HepG2 (cell line): ENCODE results near the gene NOP9. TPM values are rescaled to one million over a fixed set of nuclear protein-coding genes. Genes with fewer than 3 reads are reported as not detected.
A peak's percentile ranks its signal among the peaks of the same experiment; 100 is the strongest.

Experiments
- CREB1 ChIP-seq, 2 experiments: fragments of 450-650 bp in 1 of 2; IDR thresholded peaks; 2 replicates each; pipeline ENCODE4 v1.6.1; 2016 to 2017; ENCODE audit warnings: control low read depth in 1 of 2, mild to moderate bottlenecking in 1 of 2, missing compliant biosample characterization in 1 of 2, missing genetic modification characterization in 1 of 2
- GTF2F1 ChIP-seq: fragments of 150-350 bp; IDR thresholded peaks from 2 replicates; pipeline ENCODE4 v1.6.1; 2014; ENCODE audit warnings: low read length
- GTF3A ChIP-seq: sonication (generic); formaldehyde crosslinking; conservative IDR thresholded peaks from 2 replicates; pipeline ENCODE4 v1.4.0; 2020; ENCODE audit warnings: mild to moderate bottlenecking, missing genetic modification reagents
- ISL2 ChIP-seq: sonication (generic); formaldehyde crosslinking; IDR thresholded peaks from 2 replicates; pipeline ENCODE4 v1.5.0; 2020; ENCODE audit warnings: missing genetic modification reagents
- JDP2 ChIP-seq: sonication (generic); formaldehyde crosslinking; IDR thresholded peaks from 2 replicates; pipeline ENCODE4 v1.8.1; 2022; ENCODE audit warnings: missing genetic modification reagents, borderline replicate concordance
- KMT2A ChIP-seq: sonication (generic); formaldehyde crosslinking; IDR thresholded peaks from 2 replicates; pipeline ENCODE4 v1.4.0; 2020; ENCODE audit warnings: missing genetic modification reagents
- KMT2B ChIP-seq: IDR thresholded peaks from 2 replicates; pipeline ENCODE4 v1.6.1; 2016; ENCODE audit warnings: missing genetic modification reagents, missing compliant biosample characterization
- MED1 ChIP-seq: sonication (generic); formaldehyde crosslinking; IDR thresholded peaks from 2 replicates; pipeline ENCODE4 v1.4.0; 2020; ENCODE audit warnings: missing genetic modification reagents
- NBN ChIP-seq: fragments of 450-650 bp; conservative IDR thresholded peaks from 2 replicates; pipeline ENCODE4 v1.6.1; 2017
- NCOA2 ChIP-seq: sonication (generic); formaldehyde crosslinking; IDR thresholded peaks from 2 replicates; pipeline ENCODE4 v1.8.0; 2022; ENCODE audit warnings: inconsistent platforms
- NFATC3 ChIP-seq: sonication (generic); formaldehyde crosslinking; IDR thresholded peaks from 2 replicates; pipeline ENCODE4 v1.5.1; 2020; ENCODE audit warnings: mild to moderate bottlenecking, missing genetic modification reagents
- NRL ChIP-seq: sonication (generic); formaldehyde crosslinking; IDR thresholded peaks from 2 replicates; pipeline ENCODE4 v1.5.0; 2020; ENCODE audit warnings: missing genetic modification reagents, mild to moderate bottlenecking, moderate library complexity, borderline replicate concordance
- RORA ChIP-seq: sonication (generic); formaldehyde crosslinking; IDR thresholded peaks from 2 replicates; pipeline ENCODE4 v1.5.0; 2020; ENCODE audit warnings: mild to moderate bottlenecking, missing genetic modification reagents, moderate library complexity
- SMC3 ChIP-seq: IDR thresholded peaks from 2 replicates; pipeline ENCODE4 v1.6.1; 2011; ENCODE audit warnings: low read length, improper control_type of control experiment
- SMYD3 ChIP-seq: sonication (generic); formaldehyde crosslinking; IDR thresholded peaks from 2 replicates; pipeline ENCODE4 v1.8.1; 2023; ENCODE audit warnings: mild to moderate bottlenecking, missing genetic modification reagents
- ZBTB21 ChIP-seq: sonication (generic); formaldehyde crosslinking; IDR thresholded peaks from 2 replicates; pipeline ENCODE4 v1.4.0; 2020; ENCODE audit warnings: missing genetic modification reagents
- ZBTB8A ChIP-seq: sonication (generic); formaldehyde crosslinking; IDR thresholded peaks from 2 replicates; pipeline ENCODE4 v1.4.0; 2020; ENCODE audit warnings: mild to moderate bottlenecking, low read depth, missing genetic modification reagents, borderline replicate concordance
- ZFP36L1 ChIP-seq: sonication (generic); formaldehyde crosslinking; IDR thresholded peaks from 2 replicates; pipeline ENCODE4 v1.8.0; 2022; ENCODE audit warnings: mild to moderate bottlenecking, missing genetic modification reagents, moderate library complexity
- ZFP90 ChIP-seq: sonication (generic); formaldehyde crosslinking; IDR thresholded peaks from 2 replicates; pipeline ENCODE4 v1.8.0; 2022; ENCODE audit warnings: missing genetic modification reagents, mild to moderate bottlenecking, inconsistent platforms, borderline replicate concordance
- ZNF12 ChIP-seq: sonication (generic); formaldehyde crosslinking; IDR thresholded peaks from 2 replicates; pipeline ENCODE4 v1.5.0; 2020; ENCODE audit warnings: missing genetic modification reagents
- ZNF263 ChIP-seq: sonication (generic); formaldehyde crosslinking; IDR thresholded peaks from 2 replicates; pipeline ENCODE4 v1.4.0; 2020; ENCODE audit warnings: missing genetic modification reagents
- ZNF350 ChIP-seq: sonication (generic); formaldehyde crosslinking; IDR thresholded peaks from 2 replicates; pipeline ENCODE4 v1.4.0; 2020; ENCODE audit warnings: mild to moderate bottlenecking, low read depth, missing genetic modification reagents, borderline replicate concordance
- ZNF546 ChIP-seq: sonication (generic); formaldehyde crosslinking; conservative IDR thresholded peaks from 2 replicates; pipeline ENCODE4 v1.8.1; 2023; ENCODE audit warnings: mild to moderate bottlenecking, missing genetic modification reagents
- ZNF660 ChIP-seq: sonication (generic); formaldehyde crosslinking; IDR thresholded peaks from 2 replicates; pipeline ENCODE4 v1.5.1; 2020; ENCODE audit warnings: mild to moderate bottlenecking, low read depth, missing genetic modification reagents, borderline replicate concordance
- polyA plus RNA-seq, 8 experiments: library from polyadenylated mRNA; depleted of rRNA in 3 of 8; stranded (reverse) in 7 of 8; unstranded in 1 of 8; fragments of >200 nt; fragmentation: Illumina TruSeq in 4 of 8; extraction: Trizol in 4 of 8; gene quantifications; 2 replicates each; pipeline versions ENCODE4 v1.2.1 to v1.2.3, GENCODE V29; 2011 to 2016; ENCODE audit warnings: low read depth in 4 of 8, missing spikeins in 1 of 8, mixed read lengths in 1 of 8; ENCODE audit not compliant: insufficient read depth in 1 of 8
- total RNA-seq, 5 experiments: library from RNA; depleted of rRNA; stranded (reverse); fragments of >200 nt; fragmentation: Illumina TruSeq; extraction: Trizol; gene quantifications; 2 replicates each; pipeline ENCODE4 v1.2.3, GENCODE V29; 2016; ENCODE audit warnings: low read depth in 1 of 5
- TF ChIP-seq, protein P1 (sequence below): sonication (generic); formaldehyde crosslinking; IDR thresholded peaks from 2 replicates; pipeline ENCODE4 v1.4.0; 2020; ENCODE audit warnings: missing genetic modification reagents
- TF ChIP-seq, protein P2 (sequence below): sonication (generic); formaldehyde crosslinking; IDR thresholded peaks from 2 replicates; pipeline ENCODE4 v1.8.0; 2022; ENCODE audit warnings: missing genetic modification reagents, mild to moderate bottlenecking, inconsistent platforms, borderline replicate concordance
- TF ChIP-seq, protein P3 (sequence below): sonication (generic); formaldehyde crosslinking; IDR thresholded peaks from 2 replicates; pipeline ENCODE4 v1.4.0; 2020; ENCODE audit warnings: missing genetic modification reagents

NOP9 gene
- total and polyA plus RNA-seq, 2 of the 13 experiments (the other 11 are each of a cell fraction or from before 2014, with no cell fraction given), result 24.5 to 61.6 TPM

DNA sequence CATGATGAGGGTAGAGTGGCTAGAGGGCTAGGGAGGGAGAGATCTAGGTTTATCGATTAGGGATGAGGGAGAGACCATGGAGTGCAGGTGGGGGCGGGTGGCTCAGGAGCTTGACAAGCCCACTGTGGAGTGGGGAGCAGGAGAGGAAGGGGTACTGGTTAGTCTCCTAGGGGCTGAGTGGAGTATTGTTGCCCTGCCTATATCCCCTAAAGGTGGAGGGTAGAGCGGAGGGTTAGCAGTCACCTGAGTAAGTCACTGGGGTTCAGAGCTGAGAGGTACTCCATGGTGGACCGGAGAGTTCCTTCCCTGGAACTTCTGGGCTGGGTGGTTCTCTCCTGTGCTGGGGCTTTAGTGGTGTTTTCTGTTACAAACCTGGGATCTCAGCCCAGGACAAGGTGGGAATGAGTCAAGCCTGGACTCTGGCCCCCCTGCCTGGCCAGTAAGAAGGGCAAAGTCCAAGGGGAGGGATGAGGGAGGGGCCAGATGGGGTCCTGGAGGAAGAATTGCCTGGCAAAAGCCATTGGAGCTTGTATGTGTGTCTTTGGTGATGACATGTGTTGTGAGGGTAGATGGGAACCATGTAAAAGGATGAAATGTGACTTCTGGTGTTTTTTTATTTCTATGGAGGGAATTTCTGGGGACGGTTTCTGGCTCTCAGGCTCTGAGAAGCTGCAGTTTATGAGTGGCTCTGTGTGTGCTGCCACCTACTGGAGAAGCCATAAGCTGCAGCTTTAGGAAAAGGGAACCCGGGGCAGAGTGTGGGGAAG is 8.1 kb downstream of the NOP9 start, which contains the start of gene CIDEB (continued):
- TF ChIP-seq KMT2B (CRISPR knock-in tag) (peak; percentile 79), CREB1 (IDR thresholded peaks at IDR 0.05) (peak; percentile 65), CREB1 (CRISPR knock-in tag; IDR thresholded peaks at IDR 0.05) (no peak), NCOA2 (CRISPR knock-in tag) (peak; percentile 86), MED1 (CRISPR knock-in tag) (peak; percentile 94), RORA (CRISPR knock-in tag) (no peak), ZBTB8A (CRISPR knock-in tag) (peak; percentile 25; the same call in 1 of the 2 replicates), NRL (peak; percentile 78; the same call in 1 of the 2 replicates), GTF3A (peak; percentile 97), JDP2 (CRISPR knock-in tag) (no peak), NFATC3 (CRISPR knock-in tag) (0 out of 2 replicates have a peak, but pooled peaks have one; percentile 3), ZFP90 (CRISPR knock-in tag) (peak; percentile 61; the same call in 1 of the 2 replicates), ZNF350 (CRISPR knock-in tag) (peak; percentile 98), ZFP36L1 (CRISPR knock-in tag) (peak; percentile 91), SMYD3 (CRISPR knock-in tag) (peak; percentile 94), ISL2 (CRISPR knock-in tag) (peak; percentile 77), ZNF12 (CRISPR knock-in tag) (peak; percentile 71; the same call in 1 of the 2 replicates), SMC3 (peak; percentile 75), ZNF546 (CRISPR knock-in tag) (peak; percentile 93), NBN (0 out of 2 replicates have a peak, but pooled peaks have one; percentile 34), ZNF660 (CRISPR knock-in tag) (no peak; the same call in 1 of the 2 replicates), KMT2A (CRISPR knock-in tag) (peak; percentile 87), ZNF263 (peak; percentile 99), GTF2F1 (no peak), ZBTB21 (CRISPR knock-in tag) (peak; percentile 47)
- TF ChIP-seq, protein P1, sequence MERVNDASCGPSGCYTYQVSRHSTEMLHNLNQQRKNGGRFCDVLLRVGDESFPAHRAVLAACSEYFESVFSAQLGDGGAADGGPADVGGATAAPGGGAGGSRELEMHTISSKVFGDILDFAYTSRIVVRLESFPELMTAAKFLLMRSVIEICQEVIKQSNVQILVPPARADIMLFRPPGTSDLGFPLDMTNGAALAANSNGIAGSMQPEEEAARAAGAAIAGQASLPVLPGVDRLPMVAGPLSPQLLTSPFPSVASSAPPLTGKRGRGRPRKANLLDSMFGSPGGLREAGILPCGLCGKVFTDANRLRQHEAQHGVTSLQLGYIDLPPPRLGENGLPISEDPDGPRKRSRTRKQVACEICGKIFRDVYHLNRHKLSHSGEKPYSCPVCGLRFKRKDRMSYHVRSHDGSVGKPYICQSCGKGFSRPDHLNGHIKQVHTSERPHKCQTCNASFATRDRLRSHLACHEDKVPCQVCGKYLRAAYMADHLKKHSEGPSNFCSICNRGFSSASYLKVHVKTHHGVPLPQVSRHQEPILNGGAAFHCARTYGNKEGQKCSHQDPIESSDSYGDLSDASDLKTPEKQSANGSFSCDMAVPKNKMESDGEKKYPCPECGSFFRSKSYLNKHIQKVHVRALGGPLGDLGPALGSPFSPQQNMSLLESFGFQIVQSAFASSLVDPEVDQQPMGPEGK (CRISPR knock-in tag), result peak; percentile 99
- TF ChIP-seq, protein P2, sequence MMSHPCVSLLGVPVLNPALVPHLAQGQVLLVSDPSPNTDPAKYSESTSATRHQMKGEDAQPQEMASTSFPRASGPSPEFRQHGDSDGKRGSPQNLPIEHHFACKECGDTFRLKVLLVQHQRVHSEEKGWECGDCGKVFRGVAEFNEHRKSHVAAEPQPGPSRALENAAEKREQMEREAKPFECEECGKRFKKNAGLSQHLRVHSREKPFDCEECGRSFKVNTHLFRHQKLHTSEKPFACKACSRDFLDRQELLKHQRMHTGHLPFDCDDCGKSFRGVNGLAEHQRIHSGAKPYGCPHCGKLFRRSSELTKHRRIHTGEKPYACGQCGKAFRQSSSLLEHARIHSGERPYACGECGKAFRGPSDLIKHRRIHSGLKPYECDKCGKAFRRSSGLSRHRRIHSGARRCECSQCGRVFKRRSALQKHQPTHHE, result no peak
- TF ChIP-seq, protein P3, sequence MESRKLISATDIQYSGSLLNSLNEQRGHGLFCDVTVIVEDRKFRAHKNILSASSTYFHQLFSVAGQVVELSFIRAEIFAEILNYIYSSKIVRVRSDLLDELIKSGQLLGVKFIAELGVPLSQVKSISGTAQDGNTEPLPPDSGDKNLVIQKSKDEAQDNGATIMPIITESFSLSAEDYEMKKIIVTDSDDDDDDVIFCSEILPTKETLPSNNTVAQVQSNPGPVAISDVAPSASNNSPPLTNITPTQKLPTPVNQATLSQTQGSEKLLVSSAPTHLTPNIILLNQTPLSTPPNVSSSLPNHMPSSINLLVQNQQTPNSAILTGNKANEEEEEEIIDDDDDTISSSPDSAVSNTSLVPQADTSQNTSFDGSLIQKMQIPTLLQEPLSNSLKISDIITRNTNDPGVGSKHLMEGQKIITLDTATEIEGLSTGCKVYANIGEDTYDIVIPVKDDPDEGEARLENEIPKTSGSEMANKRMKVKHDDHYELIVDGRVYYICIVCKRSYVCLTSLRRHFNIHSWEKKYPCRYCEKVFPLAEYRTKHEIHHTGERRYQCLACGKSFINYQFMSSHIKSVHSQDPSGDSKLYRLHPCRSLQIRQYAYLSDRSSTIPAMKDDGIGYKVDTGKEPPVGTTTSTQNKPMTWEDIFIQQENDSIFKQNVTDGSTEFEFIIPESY (CRISPR knock-in tag), result peak; percentile 56
